Uterus (tissue), 4 donors: ENCODE measurements around the gene TGIF1. TPM values are rescaled to one million over a fixed set of nuclear protein-coding genes. Genes with fewer than 3 reads are reported as not detected.

Experiments
- DNase-seq, 2 donors: peaks; one replicate each; pipeline ENCODE4 v3.0.0-alpha.2; 2019 to 2020
- H3K27ac ChIP-seq, 2 donors: fragments of 200-600 bp; sonication (generic); 1 replicate in 1 of 2; 2 replicates in 1 of 2; pipeline ENCODE4 v1.5.1; 2016 to 2018
- H3K27me3 ChIP-seq, 2 donors: fragments of 200-600 bp; sonication (generic); one replicate each; pipeline ENCODE4 v1.5.1; 2018 to 2019; ENCODE audit warnings: control low read depth in 1 of 2
- H3K36me3 ChIP-seq, 2 donors: fragments of 200-600 bp; sonication (generic); one replicate each; pipeline ENCODE4 v1.5.1; 2019; ENCODE audit warnings: control low read depth in 1 of 2
- H3K4me1 ChIP-seq, 2 donors: fragments of 200-600 bp; sonication (generic); one replicate each; pipeline ENCODE4 v1.5.1; 2018 to 2019; ENCODE audit warnings: control low read depth in 1 of 2
- H3K4me3 ChIP-seq, 2 donors: fragments of 200-600 bp; sonication (generic); 1 replicate in 1 of 2; 2 replicates in 1 of 2; pipeline ENCODE4 v1.5.1; 2018 to 2019; ENCODE audit warnings: mild to moderate bottlenecking in 1 of 2
- H3K9me3 ChIP-seq, 2 donors: fragments of 200-600 bp; sonication (generic); one replicate each; pipeline ENCODE4 v1.5.1; 2019; ENCODE audit warnings: control low read depth in 1 of 2
- POLR2A ChIP-seq, 2 donors: fragments of 450-650 bp; IDR thresholded peaks; one replicate each; pipeline ENCODE4 v1.6.1; 2016; ENCODE audit warnings: antibody characterized with exemption in 2 of 2, mild to moderate bottlenecking in 1 of 2, moderate library complexity in 1 of 2
- intact Hi-C: fragments of 100-400 bp; cut with DNase I; formaldehyde crosslinking; loops from one replicate; pipeline ENCODE4 v1.15.1; 2023; ENCODE audit warnings: low total_unique reads
- total RNA-seq, 4 donors: library from RNA; depleted of rRNA in 3 of 4; stranded (reverse); fragments of >200 nt in 3 of 4; gene quantifications; one replicate each; pipeline versions ENCODE4 v1.1.0 to v1.2.4, GENCODE V29; 2014 to 2023
- TF ChIP-seq, protein P1 (sequence below), 4 experiments: fragments of 200-600 bp in 2 of 4; fragments of 450-650 bp in 2 of 4; sonication (generic) in 2 of 4; IDR thresholded peaks; one replicate each; pipeline ENCODE4 v1.5.1; 2016 to 2019; ENCODE audit warnings: antibody characterized with exemption in 4 of 4, mild to moderate bottlenecking in 2 of 4, moderate library complexity in 1 of 4
- donor health status: DM: yes; HTN: yes; CAD: no.

TGIF1 gene
- total RNA-seq, 4 donors from 2014 or later: 34.1 to 161 (median 87.0) TPM

DNA sequence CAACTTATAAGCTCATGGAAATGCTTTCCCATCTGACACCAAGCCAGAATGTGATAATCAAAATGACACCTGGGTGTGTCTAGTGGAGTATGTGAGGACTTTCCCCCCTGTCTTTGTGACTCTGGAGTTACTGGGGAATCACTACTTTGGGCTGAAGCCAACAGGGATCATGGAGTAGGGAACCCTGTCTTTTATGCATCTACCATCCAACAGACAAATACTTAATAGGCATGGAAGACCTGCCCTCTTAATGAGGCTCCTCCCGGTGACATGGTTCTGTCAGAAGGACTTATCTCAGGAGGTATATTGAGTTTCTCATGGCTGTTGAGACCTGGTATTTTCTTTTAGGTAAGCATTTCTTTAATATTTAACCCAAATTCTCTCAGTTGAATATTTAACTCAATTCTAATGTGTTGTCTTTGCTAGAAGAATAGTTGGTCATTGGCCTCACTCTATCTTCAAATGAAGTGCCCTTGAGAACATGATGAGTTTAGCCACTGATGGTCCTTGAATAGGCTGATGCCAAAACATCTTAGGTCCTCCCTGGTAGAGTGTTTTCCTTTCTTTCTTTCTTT lies 42.1 kb downstream of the TGIF1 start:
- Histone ChIP-seq H3K4me1 (no peaks in the 10 kb centered on the region), H3K9me3 (no peaks in the 10 kb centered on the region), H3K36me3 (no peaks in the 10 kb centered on the region), H3K4me3 (no peak overlapping the region), H3K27ac (no peak overlapping the region), H3K27me3 (no peaks in the 10 kb centered on the region)
- intact Hi-C loops: no loop called here
- TF ChIP-seq, protein P1, sequence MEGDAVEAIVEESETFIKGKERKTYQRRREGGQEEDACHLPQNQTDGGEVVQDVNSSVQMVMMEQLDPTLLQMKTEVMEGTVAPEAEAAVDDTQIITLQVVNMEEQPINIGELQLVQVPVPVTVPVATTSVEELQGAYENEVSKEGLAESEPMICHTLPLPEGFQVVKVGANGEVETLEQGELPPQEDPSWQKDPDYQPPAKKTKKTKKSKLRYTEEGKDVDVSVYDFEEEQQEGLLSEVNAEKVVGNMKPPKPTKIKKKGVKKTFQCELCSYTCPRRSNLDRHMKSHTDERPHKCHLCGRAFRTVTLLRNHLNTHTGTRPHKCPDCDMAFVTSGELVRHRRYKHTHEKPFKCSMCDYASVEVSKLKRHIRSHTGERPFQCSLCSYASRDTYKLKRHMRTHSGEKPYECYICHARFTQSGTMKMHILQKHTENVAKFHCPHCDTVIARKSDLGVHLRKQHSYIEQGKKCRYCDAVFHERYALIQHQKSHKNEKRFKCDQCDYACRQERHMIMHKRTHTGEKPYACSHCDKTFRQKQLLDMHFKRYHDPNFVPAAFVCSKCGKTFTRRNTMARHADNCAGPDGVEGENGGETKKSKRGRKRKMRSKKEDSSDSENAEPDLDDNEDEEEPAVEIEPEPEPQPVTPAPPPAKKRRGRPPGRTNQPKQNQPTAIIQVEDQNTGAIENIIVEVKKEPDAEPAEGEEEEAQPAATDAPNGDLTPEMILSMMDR (IDR thresholded peaks at IDR 0.05): no peak
- no peak for TF ChIP-seq POLR2A (IDR thresholded peaks at IDR 0.05)
- DNase-seq: no peak

DNA sequence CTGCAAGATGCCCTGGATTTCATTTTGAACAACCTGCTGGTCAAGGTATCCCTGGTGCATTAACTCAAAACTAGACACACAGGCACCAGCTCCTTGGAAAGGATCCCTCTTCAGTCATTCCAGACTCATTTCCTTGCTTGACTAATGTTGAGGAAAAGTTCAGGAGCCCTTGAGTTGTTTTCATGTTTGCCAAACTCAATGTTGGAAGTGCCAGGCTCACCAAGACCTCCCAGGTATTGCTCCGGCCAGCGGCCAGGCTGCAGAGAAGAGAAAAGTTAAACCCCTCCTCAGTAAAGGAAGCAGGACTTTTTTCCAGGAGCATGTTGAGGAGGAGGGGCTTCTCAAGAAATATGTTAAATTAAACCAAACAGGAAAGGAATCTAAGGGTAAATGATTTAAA lies 42.7 kb downstream of the TGIF1 start:
- H3K27me3 ChIP-seq: no peaks in the 10 kb centered on the region
- no peak for DNase-seq
- no peaks in the 10 kb centered on the region for H3K36me3 ChIP-seq
- H3K27ac ChIP-seq: no peak overlapping the region
- no peaks in the 10 kb centered on the region for H3K4me1 ChIP-seq
- H3K4me3 ChIP-seq: no peak overlapping the region
- no peak for TF ChIP-seq POLR2A (IDR thresholded peaks at IDR 0.05)
- TF ChIP-seq, protein P1 (IDR thresholded peaks at IDR 0.05): no peak
- intact Hi-C loops: no loop called here
- H3K9me3 ChIP-seq: no peaks in the 10 kb centered on the region

DNA sequence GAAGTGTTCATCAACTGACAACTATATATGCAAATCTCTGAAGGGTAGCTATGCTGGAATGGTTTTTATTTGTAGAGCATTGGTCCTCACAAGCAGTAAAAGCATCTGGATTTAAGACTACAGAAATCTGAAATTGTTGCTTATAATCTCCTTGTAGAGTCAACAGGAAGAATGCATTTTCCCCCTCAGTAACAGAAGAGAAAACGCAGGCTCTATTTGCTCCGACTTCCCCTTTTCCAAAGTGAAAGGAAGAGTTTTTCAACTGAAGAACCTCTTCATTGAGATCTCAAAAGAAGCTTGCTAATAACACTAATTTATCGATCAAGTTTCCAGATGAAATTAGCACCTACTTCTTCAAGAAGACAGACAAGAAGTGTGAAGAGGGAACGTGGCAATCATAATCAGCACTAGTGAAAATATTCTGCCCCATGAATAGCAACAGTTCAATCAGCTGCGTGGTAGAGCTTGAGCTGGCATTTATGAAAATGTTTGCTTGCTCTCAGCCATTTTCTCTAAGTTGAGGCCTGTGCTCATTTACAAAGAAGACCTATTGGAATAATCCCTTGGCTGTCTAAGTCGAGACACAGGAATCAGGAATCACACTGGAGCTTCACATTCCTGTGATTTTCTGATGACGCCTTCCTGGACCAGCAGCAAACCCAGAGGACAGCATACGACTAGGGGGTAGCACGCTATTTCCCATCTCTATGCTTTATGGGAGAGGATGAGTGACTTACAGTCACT lies 43.7 kb downstream of the TGIF1 start:
- no peak overlapping the region for H3K27ac ChIP-seq
- H3K27me3 ChIP-seq: no peaks in the 10 kb centered on the region
- H3K4me3 ChIP-seq: no peak overlapping the region
- H3K4me1 ChIP-seq: no peaks in the 10 kb centered on the region
- intact Hi-C loops: no loop called here
- DNase-seq: no peak
- H3K9me3 ChIP-seq: no peaks in the 10 kb centered on the region
- no peaks in the 10 kb centered on the region for H3K36me3 ChIP-seq
- TF ChIP-seq, protein P1 (IDR thresholded peaks at IDR 0.05): no peak
- TF ChIP-seq POLR2A (IDR thresholded peaks at IDR 0.05): no peak

DNA sequence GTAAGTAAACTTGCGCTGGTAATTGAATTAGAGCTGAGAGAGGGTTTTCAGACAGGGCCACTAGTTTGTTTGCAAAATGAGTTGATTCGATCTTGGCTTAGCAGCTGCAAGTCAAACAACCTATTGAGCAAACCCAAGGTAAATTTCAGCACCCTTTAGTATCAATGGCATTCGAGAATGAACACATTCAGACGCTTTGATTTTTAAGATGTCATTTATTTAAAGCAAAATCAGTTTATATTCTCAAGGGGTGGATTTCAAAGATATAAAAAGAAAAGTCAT lies 44.2 kb downstream of the TGIF1 start:
- no peak overlapping the region for H3K4me3 ChIP-seq
- H3K4me1 ChIP-seq: no peaks in the 10 kb centered on the region
- H3K9me3 ChIP-seq: no peaks in the 10 kb centered on the region
- no peaks in the 10 kb centered on the region for H3K36me3 ChIP-seq
- H3K27me3 ChIP-seq: no peaks in the 10 kb centered on the region
- no peak overlapping the region for H3K27ac ChIP-seq
- TF ChIP-seq POLR2A (IDR thresholded peaks at IDR 0.05): no peak
- TF ChIP-seq, protein P1 (IDR thresholded peaks at IDR 0.05): no peak
- intact Hi-C loops: no loop called here
- DNase-seq: no peak

DNA sequence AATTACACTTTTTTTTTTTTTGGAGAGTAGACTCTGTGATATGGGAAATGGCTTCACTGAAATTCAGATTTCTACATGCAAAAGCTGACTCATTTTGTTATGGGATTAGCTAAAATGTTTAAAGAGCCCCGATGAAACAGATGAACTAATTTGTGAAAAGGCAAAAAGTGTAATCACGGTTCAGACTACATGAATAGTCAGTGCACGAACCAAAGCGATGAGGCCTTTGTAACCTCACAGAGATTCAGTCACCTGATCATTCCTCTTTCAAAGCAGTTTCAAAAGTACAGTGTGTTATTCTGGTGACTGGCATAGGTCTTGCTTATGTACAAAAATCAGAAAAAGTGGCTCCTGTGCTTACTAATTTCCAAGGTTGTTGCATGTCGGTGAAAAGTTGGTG lies 44.6 kb downstream of the TGIF1 start:
- Histone ChIP-seq H3K4me3 (no peak overlapping the region), H3K4me1 (no peaks in the 10 kb centered on the region), H3K36me3 (no peaks in the 10 kb centered on the region), H3K27ac (no peak overlapping the region), H3K27me3 (no peaks in the 10 kb centered on the region), H3K9me3 (no peaks in the 10 kb centered on the region)
- no peak for TF ChIP-seq POLR2A (IDR thresholded peaks at IDR 0.05)
- TF ChIP-seq, protein P1 (IDR thresholded peaks at IDR 0.05): no peak
- intact Hi-C loops: no loop called here
- no peak for DNase-seq
